GM12892 (cell line): ENCODE data around the gene JAK2.

Experiments used
- POLR2A ChIP-seq: IDR thresholded peaks from 2 replicates; pipeline ENCODE4 v1.6.1; 2011; ENCODE audit warnings: low read depth, low read length, control low read depth
- POLR2AphosphoS5 ChIP-seq: IDR thresholded peaks from 2 replicates; pipeline ENCODE4 v1.6.1; 2011; ENCODE audit warnings: low read depth, low read length, control low read depth
- TAF1 ChIP-seq: IDR thresholded peaks from 2 replicates; pipeline ENCODE4 v1.6.1; 2011; ENCODE audit warnings: low read depth, mild to moderate bottlenecking, control low read depth, low read length, borderline replicate concordance

DNA sequence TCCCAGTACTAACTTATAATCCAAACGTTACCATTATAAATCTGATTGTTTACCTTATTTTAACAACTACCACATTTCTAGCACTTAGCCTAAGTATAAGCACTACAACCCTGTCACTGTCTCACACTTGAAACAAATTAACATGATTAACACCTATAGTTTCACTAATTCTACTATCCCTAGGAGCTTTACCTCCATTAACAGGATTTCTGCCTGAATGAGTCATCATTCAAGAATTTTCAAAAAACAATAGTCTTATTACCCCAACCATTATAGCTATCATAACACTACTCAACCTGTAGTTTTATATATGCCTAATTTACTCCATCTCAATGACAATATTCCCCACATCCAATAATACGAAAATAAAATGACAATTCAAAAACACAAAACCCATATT is 110.7 kb downstream of the JAK2 start:
- TF ChIP-seq POLR2A (no peak), POLR2AphosphoS5 (no peak), TAF1 (no peak)
